SHP77 (cell line): ENCODE measurements around the gene DLX6.

ENCODE experiments used
- DNase-seq, 2 experiments: peaks; one replicate each; lab custom pipeline; 2025; lab: John Stamatoyannopoulos, UW

DLX6 gene

GRCh38 chr7:97011104-97011503 is 5.8 kb downstream of the DLX6 start:
- no peak for DNase-seq

- no peak for DNase-seq
Measured at GRCh38 chr7:97011536-97012364, 6.4 kb downstream of the DLX6 start.

GRCh38 chr7:97012365-97013133 is 7.2 kb downstream of the DLX6 start:
- no peak for DNase-seq

- no peak for DNase-seq
Measured at GRCh38 chr7:97013134-97013844, 7.9 kb downstream of the DLX6 start.

- DNase-seq, result no peak
Measured at GRCh38 chr7:97013845-97014134, 8.4 kb downstream of the DLX6 start.

- DNase-seq, result no peak
Measured at GRCh38 chr7:97014145-97014750, 8.9 kb downstream of the DLX6 start.

- peak; percentile 12 to 19 for DNase-seq
Measured at GRCh38 chr7:97015279-97015678, 9.9 kb downstream of the DLX6 start.

DNA sequence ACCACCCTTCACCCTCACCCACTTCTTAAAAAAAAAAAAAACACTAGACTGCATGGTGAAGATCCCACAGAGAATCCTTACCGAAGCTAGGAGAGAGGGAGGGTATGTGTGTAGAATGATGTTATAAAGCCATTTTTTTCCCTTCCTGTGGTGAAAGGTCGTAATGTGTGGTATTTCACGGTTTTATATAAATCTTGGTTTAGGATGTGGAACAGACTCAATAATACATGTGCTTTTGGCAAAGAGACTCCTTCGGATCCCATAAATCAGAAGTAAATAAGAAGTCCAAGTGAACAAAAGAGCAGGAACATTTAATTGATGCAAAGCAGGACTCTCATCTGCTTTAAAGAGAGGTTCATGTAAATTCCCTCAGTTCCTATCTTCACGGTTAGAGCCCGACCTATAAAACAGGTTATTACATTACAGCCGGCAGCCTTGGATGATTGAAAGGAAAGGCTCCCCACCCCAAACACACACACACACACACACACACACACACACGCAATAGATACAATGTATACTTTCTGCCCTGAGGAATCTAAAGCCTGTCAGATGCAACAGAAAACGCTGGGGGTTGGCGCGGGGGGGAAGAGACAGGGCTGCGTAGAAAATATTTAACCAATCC is 10.5 kb downstream of the DLX6 start:
- DNase-seq, result peak in 1 of 2 experiments; percentile 17

GRCh38 chr7:97016381-97017191 is 11.2 kb downstream of the DLX6 start:
- DNase-seq, result peak; percentile 62 to 70

DNA sequence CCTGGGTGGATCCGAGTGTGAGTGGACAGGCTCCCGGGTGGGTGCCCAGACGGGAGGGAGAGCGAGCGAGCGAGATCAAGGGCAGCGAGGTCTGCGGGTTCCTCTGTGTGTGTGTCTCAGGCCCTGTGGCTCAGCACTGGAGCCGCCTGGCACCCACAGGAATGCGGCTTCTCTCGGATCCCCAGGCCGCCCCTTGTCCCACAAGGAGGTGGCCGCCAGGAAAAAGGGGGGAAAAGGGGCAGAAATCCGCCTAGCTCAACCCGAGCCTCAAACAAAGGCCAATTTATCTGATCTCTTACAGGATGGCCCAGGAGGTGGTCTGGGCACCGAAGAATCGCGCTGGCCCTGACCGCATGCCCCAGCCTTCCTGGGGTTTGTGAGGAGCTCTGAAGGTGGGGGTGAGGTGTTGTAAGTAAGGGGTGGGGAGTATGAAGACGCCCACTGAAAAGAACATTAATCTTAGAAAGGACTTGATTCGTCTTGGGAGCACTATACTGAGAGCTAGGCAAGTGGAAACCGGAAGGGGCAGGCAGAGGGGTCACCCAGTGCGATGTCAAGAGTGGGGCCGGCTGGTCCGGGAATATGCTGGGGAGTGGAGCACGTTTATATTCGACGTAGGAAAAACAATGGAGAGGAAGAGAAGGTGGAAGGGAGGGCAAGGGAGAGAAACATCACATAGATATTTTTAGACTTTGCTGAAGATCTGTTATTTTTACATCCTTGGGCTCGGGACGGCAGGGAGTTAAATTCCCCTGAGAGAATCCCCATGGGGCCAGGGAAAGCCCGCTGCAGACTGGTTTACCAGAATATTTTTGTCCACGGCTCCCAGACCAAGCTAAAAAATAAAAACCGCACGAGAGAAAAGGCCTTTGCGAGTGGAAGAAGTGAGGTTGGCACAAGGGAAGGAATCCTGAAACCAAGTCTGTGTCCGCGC is 12.1 kb downstream of the DLX6 start:
- DNase-seq, result no peak

GRCh38 chr7:97018126-97018601 is 12.8 kb downstream of the DLX6 start:
- no peak for DNase-seq

DNA sequence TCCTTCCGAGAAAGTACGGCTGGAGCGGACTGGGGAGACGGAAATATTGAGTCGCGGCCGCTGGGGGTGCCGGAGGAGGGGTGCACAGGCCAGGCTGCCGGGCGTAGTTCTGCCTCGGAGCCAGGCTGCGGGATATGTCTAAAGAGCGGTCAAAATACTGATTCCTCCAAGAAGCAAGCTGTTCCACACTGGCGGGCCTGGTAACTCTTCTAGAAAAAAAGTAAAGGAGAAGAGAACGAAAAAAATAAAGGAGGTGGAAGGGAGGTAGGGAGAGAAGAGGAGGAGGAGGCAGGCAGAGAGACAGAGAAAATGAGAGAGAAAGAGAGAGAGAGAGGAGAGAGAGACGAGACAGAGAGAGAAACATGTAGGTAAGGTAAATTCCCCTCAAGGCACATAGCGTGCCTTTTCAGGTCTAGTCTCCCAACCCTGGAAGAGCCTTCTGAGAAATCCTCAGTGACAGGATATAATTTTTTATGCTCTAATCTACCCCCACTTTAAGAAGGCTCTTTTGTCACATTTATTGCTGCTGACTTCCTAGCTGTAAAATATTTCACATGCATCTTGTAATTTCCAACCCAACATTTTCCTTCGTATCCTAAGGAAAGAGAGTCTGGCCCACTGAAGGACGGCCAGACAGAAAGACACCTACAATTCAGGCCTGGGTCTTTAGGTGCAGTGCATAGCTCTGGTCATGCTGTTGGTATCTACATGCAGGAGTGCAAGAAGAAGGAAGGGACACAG is 13.6 kb downstream of the DLX6 start:
- no peak for DNase-seq

GRCh38 chr7:97019710-97020225 is 14.4 kb downstream of the DLX6 start:
- DNase-seq, result no peak

GRCh38 chr7:97020601-97020995 is 15.2 kb downstream of the DLX6 start:
- no peak for DNase-seq

GRCh38 chr7:97020996-97021746 is 15.8 kb downstream of the DLX6 start:
- no peak for DNase-seq

DNA sequence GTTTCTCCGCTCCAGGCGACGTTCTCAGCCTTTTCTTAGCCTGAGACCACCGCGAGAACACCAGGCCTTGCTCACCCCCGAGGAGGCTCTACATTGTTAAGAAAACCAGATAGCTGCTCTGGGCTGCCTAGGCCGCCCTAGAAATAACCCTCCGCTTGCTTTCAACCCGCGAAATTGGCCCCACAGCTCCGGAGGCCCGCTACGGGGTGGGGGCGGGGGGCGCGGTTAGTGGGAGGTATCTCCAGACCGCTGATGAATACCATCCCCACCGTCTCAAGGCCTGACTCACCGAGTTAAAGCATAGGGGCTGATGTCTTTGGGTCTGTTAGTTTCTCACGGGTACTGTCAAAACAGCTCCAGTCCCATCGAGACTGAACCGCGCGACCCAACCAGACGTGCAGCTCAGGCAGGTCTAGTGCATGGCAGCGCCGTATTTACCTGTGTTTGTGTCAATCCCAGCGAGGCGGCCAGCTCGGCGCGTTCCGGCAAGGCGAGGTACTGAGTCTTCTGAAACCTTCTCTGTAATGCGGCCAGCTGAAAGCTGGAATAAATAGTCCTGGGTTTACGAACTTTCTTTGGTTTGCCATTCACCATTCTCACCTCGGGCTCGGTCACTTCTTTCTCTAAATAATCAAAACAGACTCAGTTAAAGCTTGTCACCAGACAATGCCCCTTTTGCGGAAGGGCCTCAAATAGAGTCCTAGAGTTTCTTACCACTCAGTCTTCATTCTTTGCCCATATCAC is 16.6 kb downstream of the DLX6 start:
- no peak for DNase-seq
